B cell (primary cell): ENCODE data around the gene RAB11FIP3. TPM values are rescaled to one million over a fixed set of nuclear protein-coding genes. Genes with fewer than 3 reads are reported as not detected.

Experiments used
- ATAC-seq: fragments of 200-7000 bp; cut with Tn5 transposase; one replicate; pipeline ENCODE4 v1.10.0; 2021; ENCODE audit warnings: low read depth, mild to moderate bottlenecking, moderate number of reproducible peaks, moderate library complexity
- CTCF ChIA-PET: fragments of 350-600 bp; sonication (Branson Sonifier 250); formaldehyde crosslinking; loops from one replicate; lab custom pipeline; 2021; ENCODE audit warnings: antibody characterized with exemption, inconsistent platforms; lab: Charles Lee
- POLR2A ChIA-PET: fragments of 350-600 bp; sonication (Branson Sonifier 250); formaldehyde crosslinking; loops from one replicate; lab custom pipeline; 2021; ENCODE audit warnings: antibody characterized with exemption; lab: Charles Lee
- DNase-seq: peaks from one replicate; pipeline ENCODE4 v3.0.0; 2013
- H2AFZ ChIP-seq: 2 replicates; pipeline ENCODE4 v1.6.1; 2012; ENCODE audit warnings: mild to moderate bottlenecking, low read depth, low read length; ENCODE audit not compliant: insufficient read depth, poor library complexity, severe bottlenecking
- H3K27ac ChIP-seq, 2 donors: 1 replicate in 1 of 2; 2 replicates in 1 of 2; pipeline ENCODE4 v1.5.1; 2012 to 2013; ENCODE audit warnings: low read length in 2 of 2, mild to moderate bottlenecking in 2 of 2, moderate library complexity in 1 of 2
- H3K27me3 ChIP-seq, 4 experiments: fragments of 200-600 bp in 1 of 4; sonication (generic) in 1 of 4; replicated peaks in 1 of 4; 1 replicate in 2 of 4; 2 replicates in 2 of 4; pipeline versions ENCODE4 v1.6.1 to v1.7.0; 2013 to 2016; ENCODE audit warnings: low read length in 3 of 4, mild to moderate bottlenecking in 2 of 4, mixed read lengths in 1 of 4, moderate library complexity in 1 of 4; ENCODE audit not compliant: insufficient read depth in 4 of 4, control insufficient read depth in 3 of 4; ENCODE audit errors: control extremely low read depth in 1 of 4
- H3K36me3 ChIP-seq, 2 experiments: replicated peaks in 1 of 2; 1 replicate in 1 of 2; 2 replicates in 1 of 2; pipeline versions ENCODE4 v1.6.1 to v1.7.1; 2013; ENCODE audit warnings: low read length in 1 of 2; ENCODE audit not compliant: insufficient read depth in 2 of 2, control insufficient read depth in 1 of 2; ENCODE audit errors: control extremely low read depth in 1 of 2, extremely low read depth in 1 of 2
- H3K4me1 ChIP-seq, 2 donors: fragments of 200-600 bp in 1 of 2; sonication (generic) in 1 of 2; 1 replicate in 1 of 2; 2 replicates in 1 of 2; pipeline versions ENCODE4 v1.5.1 to v1.6.1; 2013 to 2017; ENCODE audit warnings: low read length in 2 of 2; ENCODE audit not compliant: control insufficient read depth in 2 of 2, insufficient read depth in 2 of 2
- H3K4me2 ChIP-seq: replicated peaks from 2 replicates; pipeline ENCODE3; 2012; ENCODE audit warnings: mild to moderate bottlenecking, low read depth, low read length; ENCODE audit not compliant: poor library complexity, severe bottlenecking
- H3K4me3 ChIP-seq, 5 experiments: fragments of 200-600 bp in 1 of 5; sonication (generic) in 1 of 5; 1 replicate in 3 of 5; 2 replicates in 2 of 5; pipeline versions ENCODE4 v1.5.1 to v1.7.0; 2011 to 2016; ENCODE audit warnings: low read length in 4 of 5, mild to moderate bottlenecking in 4 of 5, low read depth in 2 of 5, control low read depth in 1 of 5, moderate library complexity in 1 of 5; ENCODE audit not compliant: insufficient read depth in 1 of 5; ENCODE audit errors: control extremely low read depth in 1 of 5, extremely low read depth in 1 of 5
- H3K79me2 ChIP-seq: fragments of 200-600 bp; sonication (generic); one replicate; pipeline ENCODE4 v1.6.0; 2016; ENCODE audit warnings: low read length; ENCODE audit not compliant: control insufficient read depth, insufficient read depth
- H3K9ac ChIP-seq: fragments of 200-600 bp; sonication (generic); 2 replicates; pipeline ENCODE4 v1.6.1; 2017; ENCODE audit warnings: mild to moderate bottlenecking, low read length, moderate library complexity
- H3K9me3 ChIP-seq, 3 donors: one replicate each; pipeline versions ENCODE4 v1.6.1 to v1.7.1; 2013; ENCODE audit warnings: low read length in 2 of 3; ENCODE audit not compliant: control insufficient read depth in 2 of 3, insufficient read depth in 1 of 3; ENCODE audit errors: control extremely low read depth in 1 of 3
- H4K20me1 ChIP-seq: 2 replicates; pipeline ENCODE4 v1.6.0; 2012; ENCODE audit warnings: mild to moderate bottlenecking, low read length; ENCODE audit not compliant: insufficient read depth, control insufficient read depth, poor library complexity, severe bottlenecking
- H3K27ac Mint-ChIP-seq: one replicate; pipeline ENCODE4 v1.8.0; 2021; ENCODE audit warnings: mixed read lengths
- H3K27me3 Mint-ChIP-seq: one replicate; pipeline ENCODE4 v1.8.0; 2021; ENCODE audit warnings: mixed read lengths
- H3K4me1 Mint-ChIP-seq: one replicate; pipeline ENCODE4 v1.8.0; 2021; ENCODE audit warnings: mixed read lengths
- H3K4me3 Mint-ChIP-seq: one replicate; pipeline ENCODE4 v1.8.0; 2021; ENCODE audit warnings: mixed read lengths
- H3K9me3 Mint-ChIP-seq: one replicate; pipeline ENCODE4 v1.8.0; 2022; ENCODE audit warnings: mixed read lengths; ENCODE audit not compliant: insufficient read depth
- EZH2 ChIP-seq: IDR thresholded peaks from 2 replicates; pipeline ENCODE4 v1.6.1; 2012; ENCODE audit warnings: borderline replicate concordance, low read depth, mild to moderate bottlenecking, moderate library complexity, low read length; ENCODE audit not compliant: insufficient read depth, poor library complexity, severe bottlenecking
- WGBS: methylation state at CpG from one replicate; pipeline ENCODE4 v1.1.5; 2013; ENCODE audit warnings: missing lambda C conversion rate; ENCODE audit not compliant: insufficient coverage; 5-methylcytosine and 5-hydroxymethylcytosine counted together
- intact Hi-C: fragments of 100-400 bp; cut with micrococcal nuclease; formaldehyde crosslinking; loops from one replicate; pipeline ENCODE4 v1.10.0; 2022
- polyA plus RNA-seq: library from polyadenylated mRNA; depleted of rRNA; stranded (reverse); fragments of >200 nt; gene quantifications from 2 replicates; pipeline ENCODE4 v1.2.3, GENCODE V29; 2012
- total RNA-seq, 2 donors: library from RNA; stranded (reverse); fragments of 120-200 nt in 1 of 2; gene quantifications; 1 replicate in 1 of 2; 2 replicates in 1 of 2; pipeline versions ENCODE4 v1.2.3 to v1.2.4, GENCODE V29; 2013 to 2022
- TF ChIP-seq, protein P1 (sequence below): fragments of 200-600 bp; IDR thresholded peaks from one replicate; pipeline ENCODE4 v1.8.0; 2022; ENCODE audit warnings: antibody characterized with exemption, mild to moderate bottlenecking

RAB11FIP3 gene
- total and polyA plus RNA-seq, 2 donors (not counting 1 experiment from before 2014, with no cell fraction given), result 24.3 to 57.2 TPM

DNA sequence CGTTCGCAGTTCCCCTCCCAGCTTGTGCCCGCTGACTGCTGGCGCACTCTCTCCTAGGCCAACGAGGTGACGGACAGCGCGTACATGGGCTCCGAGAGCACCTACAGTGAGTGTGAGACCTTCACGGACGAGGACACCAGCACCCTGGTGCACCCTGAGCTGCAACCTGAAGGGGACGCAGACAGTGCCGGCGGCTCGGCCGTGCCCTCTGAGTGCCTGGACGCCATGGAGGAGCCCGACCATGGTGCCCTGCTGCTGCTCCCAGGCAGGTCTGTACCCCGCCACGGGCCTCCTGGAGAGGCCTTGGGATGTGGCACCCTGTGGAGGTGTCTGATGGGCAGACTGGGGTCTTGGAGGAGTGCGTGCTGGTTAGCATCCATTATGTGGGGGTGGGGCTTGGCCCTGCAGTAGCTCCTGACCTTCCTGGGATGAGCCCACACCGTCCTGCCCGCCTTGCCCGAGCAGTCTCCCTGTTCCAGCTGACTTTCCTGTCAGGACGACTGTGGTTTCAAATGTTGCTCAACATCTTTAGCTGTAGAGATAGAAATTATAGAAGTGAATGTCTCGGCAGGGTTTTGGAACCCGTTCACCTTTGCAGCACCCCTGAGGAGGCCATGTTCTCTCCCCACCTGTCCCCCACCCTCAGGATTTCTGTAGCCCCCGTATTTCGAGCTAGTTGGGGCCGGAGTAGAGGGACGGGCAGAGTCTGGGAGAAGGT lies 57.2 kb downstream of the RAB11FIP3 start:
- H3K4me2 ChIP-seq, result no peak overlapping the region
- no peaks in the 10 kb centered on the region for H3K4me1 Mint-ChIP-seq
- no peaks in the 10 kb centered on the region for H3K27me3 ChIP-seq
- intact Hi-C loops, result no loop called here
- H3K27me3 Mint-ChIP-seq, result no peaks in the 10 kb centered on the region
- no peak overlapping the region for H3K27ac Mint-ChIP-seq
- no peaks in the 10 kb centered on the region for H3K9me3 Mint-ChIP-seq
- no peak overlapping the region for H3K4me3 Mint-ChIP-seq
- CTCF ChIA-PET, result no interaction called here
- H3K27ac ChIP-seq, result no peak overlapping the region
- H3K79me2 ChIP-seq, result no peaks in the 10 kb centered on the region
- TF ChIP-seq EZH2, result no peak
- TF ChIP-seq, protein P1, sequence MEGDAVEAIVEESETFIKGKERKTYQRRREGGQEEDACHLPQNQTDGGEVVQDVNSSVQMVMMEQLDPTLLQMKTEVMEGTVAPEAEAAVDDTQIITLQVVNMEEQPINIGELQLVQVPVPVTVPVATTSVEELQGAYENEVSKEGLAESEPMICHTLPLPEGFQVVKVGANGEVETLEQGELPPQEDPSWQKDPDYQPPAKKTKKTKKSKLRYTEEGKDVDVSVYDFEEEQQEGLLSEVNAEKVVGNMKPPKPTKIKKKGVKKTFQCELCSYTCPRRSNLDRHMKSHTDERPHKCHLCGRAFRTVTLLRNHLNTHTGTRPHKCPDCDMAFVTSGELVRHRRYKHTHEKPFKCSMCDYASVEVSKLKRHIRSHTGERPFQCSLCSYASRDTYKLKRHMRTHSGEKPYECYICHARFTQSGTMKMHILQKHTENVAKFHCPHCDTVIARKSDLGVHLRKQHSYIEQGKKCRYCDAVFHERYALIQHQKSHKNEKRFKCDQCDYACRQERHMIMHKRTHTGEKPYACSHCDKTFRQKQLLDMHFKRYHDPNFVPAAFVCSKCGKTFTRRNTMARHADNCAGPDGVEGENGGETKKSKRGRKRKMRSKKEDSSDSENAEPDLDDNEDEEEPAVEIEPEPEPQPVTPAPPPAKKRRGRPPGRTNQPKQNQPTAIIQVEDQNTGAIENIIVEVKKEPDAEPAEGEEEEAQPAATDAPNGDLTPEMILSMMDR, result no peak
- H3K9me3 ChIP-seq, result peaks cover 0 to 3% (median 0%) of the 10 kb centered on the region in 3 donors
- no peak overlapping the region for H2AFZ ChIP-seq
- H4K20me1 ChIP-seq, result no peaks in the 10 kb centered on the region
- DNase-seq (no peak), ATAC-seq (no peak)
- no peak overlapping the region for H3K4me3 ChIP-seq
- peaks cover 0 to 7% of the 10 kb centered on the region in 2 experiments for H3K36me3 ChIP-seq
- POLR2A ChIA-PET, result no interaction called here
- WGBS, result over 99% methylated on average over 21 of the region's 31 CpGs
- no peaks in the 10 kb centered on the region for H3K4me1 ChIP-seq
- H3K9ac ChIP-seq, result no peak overlapping the region

GRCh38 chr16:483341-484075 lies 58.1 kb downstream of the RAB11FIP3 start:
- TF ChIP-seq EZH2, result no peak
- TF ChIP-seq, protein P1, result no peak
- H3K36me3 ChIP-seq, result peaks cover 0 to 5% of the 10 kb centered on the region in 2 experiments
- H3K9ac ChIP-seq, result no peak overlapping the region
- Mint-ChIP-seq H3K4me3 (no peak overlapping the region), H3K27ac (no peak overlapping the region), H3K27me3 (no peaks in the 10 kb centered on the region), H3K9me3 (no peaks in the 10 kb centered on the region), H3K4me1 (no peaks in the 10 kb centered on the region)
- no peak for ATAC-seq
- no peak overlapping the region for H3K4me2 ChIP-seq
- no peak overlapping the region for H2AFZ ChIP-seq
- intact Hi-C loops, result no loop called here
- no peaks in the 10 kb centered on the region for H3K27me3 ChIP-seq
- CTCF ChIA-PET, result no interaction called here
- no peak for DNase-seq
- no peak overlapping the region for H3K27ac ChIP-seq
- POLR2A ChIA-PET, result no interaction called here
- H4K20me1 ChIP-seq, result no peaks in the 10 kb centered on the region
- H3K4me3 ChIP-seq, result no peak overlapping the region
- H3K79me2 ChIP-seq, result no peaks in the 10 kb centered on the region
- H3K4me1 ChIP-seq, result no peaks in the 10 kb centered on the region
- 94% methylated on average over 13 of the region's 14 CpGs for WGBS
- H3K9me3 ChIP-seq, result peaks cover 0 to 3% (median 0%) of the 10 kb centered on the region in 3 donors
